Measurements from ENCODE around the gene MOB2. TPM values are rescaled to one million over a fixed set of nuclear protein-coding genes. Genes with fewer than 3 reads are reported as not detected.

MOB2 gene
- total and polyA plus RNA-seq, 2 of the 13 experiments (the other 11 are each of a cell fraction or from before 2014, with no cell fraction given) = 21.8 to 27.7 TPM

GRCh38 chr11:1487851-1488574, 1.4 kb upstream of the MOB2 start (continued):
- TF ChIP-seq ZNF446 (CRISPR knock-in tag; IDR thresholded peaks at IDR 0.05) (no peak), IRX3 (CRISPR knock-in tag; IDR thresholded peaks at IDR 0.05; ENCODE audit: borderline replicate concordance, low read depth) (no peak), HMGXB3 (CRISPR knock-in tag; IDR thresholded peaks at IDR 0.05; ENCODE audit: borderline replicate concordance) (no peak), ZBTB21 (CRISPR knock-in tag; IDR thresholded peaks at IDR 0.05) (no peak), ZNF317 (CRISPR knock-in tag; IDR thresholded peaks at IDR 0.05) (no peak)

- no peaks in the 10 kb centered on the region for H3K79me2 ChIP-seq (ENCODE audit: insufficient read depth, low read length)
- in situ Hi-C loops (cut with HindIII; ENCODE audit: extremely low pct_ligation_motif_present, low pct_unique_long_range_greater_than_20kb) (no loop called here), intact Hi-C loops (cut with micrococcal nuclease; ENCODE audit: unreplicated experiment) (no loop called here)
- H3K36me3 ChIP-seq (replicated peaks in 1 of 2; ENCODE audit: control insufficient read depth in 1 of 2, insufficient read depth in 2 of 2, low read length in 2 of 2) = no peaks in the 10 kb centered on the region
- H3K27me3 ChIP-seq (ENCODE audit: control insufficient read depth in 1 of 2, insufficient read depth in 2 of 2, low read length in 2 of 2) = no peaks in the 10 kb centered on the region
- H4K20me1 ChIP-seq (ENCODE audit: insufficient read depth, low read length) = peaks cover 12% of the 10 kb centered on the region; the same call in 1 of the 2 replicates
- no peak overlapping the region for H3K9ac ChIP-seq (ENCODE audit: insufficient read depth, low read depth, low read length)
- no peak overlapping the region for H3K4me2 ChIP-seq (ENCODE audit: low read depth, low read length)
- DNase-seq (ENCODE audit: low spot score) = no peak
- POLR2A ChIA-PET = no interaction called here
- no peak overlapping the region for H3K4me3 ChIP-seq (replicated peaks in 1 of 3; ENCODE audit: insufficient read depth in 1 of 3, low read depth in 2 of 3, low read length in 3 of 3)
- no peak overlapping the region for H2AFZ ChIP-seq (ENCODE audit: low read length)
- FAIRE-seq = no peak
- CTCF ChIA-PET (ENCODE audit: low intra/inter-chr PET ratio, low total read pairs) = no interaction called here
- no peaks in the 10 kb centered on the region for H3K9me3 ChIP-seq (ENCODE audit: low read length)
- WGBS (ENCODE audit: low lambda C conversion rate) = 98% methylated on average over 7 of the region's 21 CpGs
- no peaks in the 10 kb centered on the region for H3K4me1 ChIP-seq (ENCODE audit: insufficient read depth, low read length)
- BruUV-seq (replicated peaks) = no TSS peak
- H3K27ac ChIP-seq (ENCODE audit: extremely low read length, insufficient read depth, low read length) = no peak overlapping the region
- ATAC-seq = no peak
- TF ChIP-seq NCOR1 (IDR thresholded peaks at IDR 0.05; ENCODE audit: borderline replicate concordance, low read length) = no peak
- TF ChIP-seq RNF219 (CRISPR knock-in tag; IDR thresholded peaks at IDR 0.05) = no peak
- TF ChIP-seq E2F1 (CRISPR knock-in tag; IDR thresholded peaks at IDR 0.05) = no peak
- no peak for TF ChIP-seq ZSCAN29 (CRISPR knock-in tag; conservative IDR thresholded peaks at IDR 0.05)
- TF ChIP-seq SRSF1 (optimal IDR thresholded peaks at IDR 0.05; ENCODE audit: low read depth, low read length) = no peak
- no peak for TF ChIP-seq ZNF644 (CRISPR knock-in tag; IDR thresholded peaks at IDR 0.05; ENCODE audit: low read depth)
- TF ChIP-seq ZNF275 (CRISPR knock-in tag; IDR thresholded peaks at IDR 0.05; ENCODE audit: borderline replicate concordance) = no peak
Observed at GRCh38 chr11:1487091-1487850, 692 bp upstream of the MOB2 start.
